HG03565 (cell line): ENCODE results near the gene PER1.

Experiments
- ATAC-seq: cut with Tn5 transposase; IDR thresholded peaks from one replicate; pipeline ENCODE4 v1.9.1; 2021; ENCODE audit warnings: mild to moderate bottlenecking, moderate library complexity; ENCODE audit not compliant: unreplicated experiment

PER1 gene

DNA sequence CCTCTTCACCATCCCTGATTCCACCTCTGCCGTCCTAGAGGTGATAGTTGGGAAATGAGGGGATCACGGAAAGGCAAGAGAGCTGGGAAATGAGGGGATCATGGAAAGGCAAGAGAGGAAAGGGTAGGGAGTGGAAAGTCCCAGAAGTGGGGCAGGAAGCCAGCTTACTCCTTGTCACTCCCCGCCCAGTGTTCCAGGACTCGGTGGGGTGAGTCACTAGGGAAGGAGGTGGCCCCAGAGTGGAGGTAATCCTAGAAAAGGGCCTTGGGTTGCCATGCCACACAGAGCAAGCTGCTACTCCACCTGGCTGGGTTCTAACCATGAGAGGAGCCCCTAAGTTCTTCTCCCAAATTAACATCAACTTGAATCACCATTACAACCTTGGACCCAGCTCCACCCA, 48.7 kb downstream of the PER1 start:
- ATAC-seq: no peak

GRCh38 chr17:8101721-8102120, 50.5 kb downstream of the PER1 start:
- no peak for ATAC-seq

DNA sequence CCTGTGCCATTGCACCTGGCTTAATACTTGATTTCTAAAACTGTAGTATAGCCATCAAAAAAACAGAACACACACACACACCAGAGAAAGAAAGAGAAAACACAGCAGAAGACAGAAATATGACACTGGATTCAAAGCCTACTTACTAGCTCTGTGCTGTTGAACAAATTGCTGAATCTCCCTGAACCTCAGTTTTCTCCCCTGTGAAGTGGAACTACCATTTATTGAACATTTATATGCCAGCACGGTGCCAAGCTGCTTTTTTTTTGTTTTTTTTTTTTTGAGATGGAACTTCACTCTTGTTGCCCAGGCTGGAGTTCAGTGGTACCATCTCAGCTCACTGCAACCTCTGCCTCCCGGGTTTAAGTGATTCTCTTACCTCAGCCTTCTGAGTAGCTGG, 51.4 kb downstream of the PER1 start:
- no peak for ATAC-seq

DNA sequence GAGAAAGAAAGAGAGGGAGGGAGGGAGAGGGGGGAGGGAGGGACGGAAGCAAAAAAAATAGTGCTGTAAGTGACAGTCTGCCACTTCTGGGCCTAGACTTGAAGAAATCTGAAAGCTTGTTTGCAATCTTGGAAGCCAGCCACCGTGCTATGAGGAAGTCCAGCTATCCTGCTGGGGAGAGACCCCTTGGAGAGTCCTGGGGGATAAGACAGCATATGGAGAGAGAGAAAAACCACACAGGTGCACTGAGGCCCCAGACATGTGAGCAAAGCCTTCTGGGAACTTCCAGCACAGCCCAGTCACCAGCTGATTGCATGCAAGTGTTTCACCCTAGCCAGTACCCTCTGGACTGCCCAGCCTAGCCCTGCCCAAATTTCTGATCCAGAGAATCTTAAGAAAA, 52.1 kb downstream of the PER1 start:
- ATAC-seq: no peak

DNA sequence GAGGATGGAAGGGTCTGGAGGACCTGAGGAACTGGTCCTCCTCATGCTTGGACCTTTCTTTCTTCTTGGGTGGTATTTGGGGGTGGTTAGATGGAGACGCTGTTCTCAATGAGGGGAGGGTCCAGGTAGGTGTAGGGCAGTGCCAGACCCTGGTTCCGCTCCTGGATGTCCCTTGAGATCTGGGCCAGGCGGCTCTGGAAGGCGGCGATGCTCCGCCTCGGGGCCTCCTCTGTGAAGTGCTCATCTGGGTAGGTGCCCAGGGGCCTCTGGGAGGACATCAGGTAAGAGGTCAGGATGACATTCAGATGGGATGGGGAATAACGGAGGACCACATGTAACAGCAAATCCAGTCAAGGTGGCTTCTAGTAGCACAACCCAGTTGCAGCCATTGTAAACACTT, 55.7 kb downstream of the PER1 start:
- ATAC-seq: no peak

GRCh38 chr17:8095361-8095760, 56.8 kb downstream of the PER1 start:
- no peak for ATAC-seq

DNA sequence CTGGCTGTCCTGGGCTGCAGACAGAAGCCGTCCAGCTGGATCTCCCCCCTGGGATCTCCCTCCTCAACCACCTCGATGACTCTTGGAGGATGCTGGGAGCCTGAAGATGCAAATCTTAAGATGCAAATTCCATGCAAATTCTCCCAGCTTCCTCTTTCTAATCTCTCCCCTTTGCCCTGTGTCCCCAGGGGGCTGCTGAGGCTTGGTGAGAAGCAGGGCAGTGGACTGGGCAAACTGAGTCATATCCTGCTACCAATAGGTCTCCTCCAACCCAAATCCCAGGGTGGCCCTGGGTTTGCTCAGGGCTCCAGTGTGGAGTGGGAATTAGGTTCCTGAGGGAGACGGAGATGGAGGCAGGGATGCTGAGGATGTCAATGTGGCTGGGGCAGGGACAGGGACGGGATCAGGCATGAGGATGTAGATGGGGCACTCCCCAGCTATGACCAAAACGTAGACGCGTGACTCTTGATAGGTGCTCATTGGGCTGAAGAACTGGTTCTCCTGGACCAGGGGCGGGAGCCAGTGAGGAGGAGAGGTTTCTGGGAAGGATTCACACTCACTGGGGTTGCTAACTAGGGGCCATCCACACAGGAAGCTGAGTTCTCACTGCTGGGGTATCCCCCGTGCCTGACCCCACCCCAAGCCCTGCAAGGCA, 61.0 kb downstream of the PER1 start:
- no peak for ATAC-seq
